ENCODE measurements around the gene DLX5.

Gene DLX5

DNA sequence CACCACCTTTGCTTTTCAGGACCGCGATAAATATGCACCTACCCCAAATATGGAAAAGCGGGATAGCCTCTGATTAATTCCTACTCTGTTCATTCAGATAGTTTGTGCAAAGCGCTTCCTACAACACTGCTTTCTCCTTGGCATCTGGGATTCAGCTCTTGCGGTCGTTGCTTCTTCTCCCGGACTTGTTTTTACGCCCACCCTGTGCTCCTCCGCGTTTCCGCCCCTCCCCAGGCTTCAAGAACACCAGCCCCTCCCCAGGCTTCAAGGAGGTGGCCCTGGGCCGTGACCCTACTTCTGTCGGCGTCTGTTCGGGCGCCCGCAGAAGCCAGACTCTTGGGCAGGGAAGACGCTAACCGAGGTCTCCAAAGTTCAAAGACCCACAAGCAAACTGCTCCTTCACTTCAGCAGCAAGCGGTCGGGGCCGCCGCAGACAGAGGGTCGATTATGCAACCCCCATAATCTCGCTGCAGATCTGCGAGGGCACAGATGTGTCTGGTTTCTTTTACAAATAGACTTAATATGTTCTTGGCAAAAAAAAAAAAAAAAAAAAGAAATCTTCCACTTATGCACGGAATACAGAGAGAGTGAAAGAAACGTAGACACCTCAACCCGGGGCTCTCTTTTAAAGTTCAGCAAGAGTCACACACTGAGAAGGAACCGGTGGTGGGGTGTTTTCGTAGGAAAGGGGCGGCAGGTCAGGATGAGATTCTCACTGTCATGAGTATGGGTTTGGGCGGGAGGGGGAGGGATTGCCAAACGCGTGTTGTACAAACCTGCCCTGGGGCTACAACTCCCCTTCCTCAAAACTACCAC lies 1.9 kb downstream of the DLX5 start:
- Mint-ChIP-seq H3K9me3 (no peaks in the 10 kb centered on the region), H3K4me3 (no peak overlapping the region), H3K4me1 (ENCODE audit: low read depth in 2 of 2) (peaks cover 35% of the 10 kb centered on the region in 2 donors), H3K27me3 (peaks cover 97 to 100% of the 10 kb centered on the region in 2 donors), H3K36me3 (ENCODE audit: insufficient read depth) (peaks cover 6% of the 10 kb centered on the region), H3K27ac (no peak overlapping the region)
- DNase-seq (no peak), ATAC-seq (replicated peaks) (no peak)

DNA sequence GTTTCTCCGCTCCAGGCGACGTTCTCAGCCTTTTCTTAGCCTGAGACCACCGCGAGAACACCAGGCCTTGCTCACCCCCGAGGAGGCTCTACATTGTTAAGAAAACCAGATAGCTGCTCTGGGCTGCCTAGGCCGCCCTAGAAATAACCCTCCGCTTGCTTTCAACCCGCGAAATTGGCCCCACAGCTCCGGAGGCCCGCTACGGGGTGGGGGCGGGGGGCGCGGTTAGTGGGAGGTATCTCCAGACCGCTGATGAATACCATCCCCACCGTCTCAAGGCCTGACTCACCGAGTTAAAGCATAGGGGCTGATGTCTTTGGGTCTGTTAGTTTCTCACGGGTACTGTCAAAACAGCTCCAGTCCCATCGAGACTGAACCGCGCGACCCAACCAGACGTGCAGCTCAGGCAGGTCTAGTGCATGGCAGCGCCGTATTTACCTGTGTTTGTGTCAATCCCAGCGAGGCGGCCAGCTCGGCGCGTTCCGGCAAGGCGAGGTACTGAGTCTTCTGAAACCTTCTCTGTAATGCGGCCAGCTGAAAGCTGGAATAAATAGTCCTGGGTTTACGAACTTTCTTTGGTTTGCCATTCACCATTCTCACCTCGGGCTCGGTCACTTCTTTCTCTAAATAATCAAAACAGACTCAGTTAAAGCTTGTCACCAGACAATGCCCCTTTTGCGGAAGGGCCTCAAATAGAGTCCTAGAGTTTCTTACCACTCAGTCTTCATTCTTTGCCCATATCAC lies 2.7 kb downstream of the DLX5 start:
- Mint-ChIP-seq H3K36me3 (ENCODE audit: insufficient read depth) (peaks cover 6% of the 10 kb centered on the region), H3K27me3 (peaks cover 97 to 100% of the 10 kb centered on the region in 2 donors)
- DNase-seq, result no peak

DNA sequence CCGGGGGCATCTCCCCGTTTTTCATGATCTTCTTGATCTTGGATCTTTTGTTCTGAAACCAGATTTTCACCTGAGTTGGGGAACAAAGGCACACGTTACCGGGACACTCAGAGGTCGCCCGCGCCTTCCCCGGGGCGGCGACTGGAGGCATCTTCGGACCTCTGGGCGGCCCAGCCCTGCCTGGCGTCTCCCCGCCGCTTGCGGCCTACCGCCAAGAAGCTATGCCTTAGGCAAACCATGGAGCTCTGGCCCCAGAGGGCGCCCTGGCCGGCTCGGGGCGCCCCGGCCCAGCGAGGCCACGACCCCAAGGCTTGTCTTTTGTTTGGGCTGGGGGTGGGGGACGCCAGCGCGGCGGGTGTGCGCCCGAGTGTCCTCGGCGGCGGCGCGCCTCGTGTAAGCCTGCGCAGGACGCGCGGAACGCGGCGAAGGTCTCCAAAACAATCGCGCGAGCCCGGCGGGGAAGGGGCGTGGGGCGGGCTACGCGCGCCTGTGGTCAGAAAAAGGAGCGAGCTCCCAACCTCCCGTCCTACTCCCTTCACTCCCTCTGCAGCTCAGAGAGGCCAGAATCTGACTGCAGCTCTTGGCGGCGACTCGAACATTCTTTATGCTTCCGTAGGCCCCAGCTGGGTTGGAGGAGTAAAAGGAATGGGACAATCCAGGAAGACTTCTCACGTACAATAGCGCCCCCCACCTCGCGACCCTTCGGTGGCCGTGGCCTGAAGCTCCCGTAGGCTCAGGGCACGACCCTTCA lies 3.5 kb downstream of the DLX5 start:
- DNase-seq, result no peak
- no peak overlapping the region for H3K27ac Mint-ChIP-seq
- no peak for ATAC-seq (replicated peaks)
- no peaks in the 10 kb centered on the region for H3K9me3 Mint-ChIP-seq
- peaks cover 6% of the 10 kb centered on the region for H3K36me3 Mint-ChIP-seq (ENCODE audit: insufficient read depth)
- peaks cover 24 to 34% of the 10 kb centered on the region in 2 donors for H3K4me1 Mint-ChIP-seq (ENCODE audit: low read depth in 2 of 2)
- peaks cover 97 to 100% of the 10 kb centered on the region in 2 donors for H3K27me3 Mint-ChIP-seq
- no peak overlapping the region for H3K4me3 Mint-ChIP-seq

More for the DNA sequence above, 2.7 kb downstream of the DLX5 start:
- Mint-ChIP-seq H3K4me3 (no peak overlapping the region), H3K9me3 (no peaks in the 10 kb centered on the region), H3K27ac (no peak overlapping the region), H3K4me1 (ENCODE audit: low read depth in 2 of 2) (peaks cover 27 to 36% of the 10 kb centered on the region in 2 donors)
- ATAC-seq (replicated peaks), result no peak

DNA sequence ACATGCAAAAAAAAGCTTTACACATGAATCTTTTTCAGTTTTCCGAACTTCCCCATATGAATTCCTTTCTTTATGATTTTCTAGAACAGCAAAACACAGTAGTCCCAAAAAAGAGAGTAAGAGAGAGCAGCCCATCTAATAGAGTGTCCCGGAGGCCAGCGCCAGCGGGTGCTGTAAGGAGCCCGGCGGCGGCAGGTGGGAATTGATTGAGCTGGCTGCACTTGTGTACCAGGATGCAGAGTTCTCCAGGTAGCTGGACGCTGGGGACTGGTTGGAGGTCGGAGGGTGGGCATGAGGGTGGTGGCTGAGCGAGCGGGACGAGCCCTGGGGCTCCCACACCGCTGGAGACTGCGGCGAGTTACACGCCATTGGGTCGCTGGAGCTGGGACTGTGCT lies 4.0 kb downstream of the DLX5 start:
- Mint-ChIP-seq H3K4me1 (ENCODE audit: low read depth in 2 of 2) (peaks cover 19 to 29% of the 10 kb centered on the region in 2 donors), H3K4me3 (no peak overlapping the region), H3K9me3 (no peaks in the 10 kb centered on the region), H3K27ac (no peak overlapping the region), H3K27me3 (peaks cover 97 to 100% of the 10 kb centered on the region in 2 donors), H3K36me3 (ENCODE audit: insufficient read depth) (peaks cover 6% of the 10 kb centered on the region)
- no peak for DNase-seq
- no peak for ATAC-seq (replicated peaks)

DNA sequence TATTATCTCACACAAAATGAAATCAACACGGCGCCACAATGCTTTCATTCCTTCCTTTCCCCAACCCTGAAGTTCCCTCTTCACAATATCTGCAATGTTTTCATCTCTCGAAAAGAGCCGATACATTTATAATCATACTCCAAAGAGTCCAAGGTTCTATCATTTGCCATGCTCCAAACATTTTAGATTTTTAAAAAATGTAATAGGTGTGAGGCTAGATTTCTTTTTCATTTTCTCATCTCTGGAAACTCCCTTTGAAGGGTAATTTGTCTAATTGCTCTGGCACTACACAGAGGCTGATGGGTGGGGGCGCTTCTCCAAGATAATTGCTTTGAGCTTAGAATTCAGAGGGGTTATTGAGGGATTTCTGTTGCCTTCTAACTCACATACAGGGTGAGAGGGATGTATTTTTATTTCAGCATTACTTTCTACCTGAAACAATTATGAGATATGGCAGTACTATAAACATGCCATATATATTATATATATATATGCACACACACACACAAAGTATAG lies 4.9 kb downstream of the DLX5 start:
- no peak overlapping the region for H3K4me3 Mint-ChIP-seq

DNA sequence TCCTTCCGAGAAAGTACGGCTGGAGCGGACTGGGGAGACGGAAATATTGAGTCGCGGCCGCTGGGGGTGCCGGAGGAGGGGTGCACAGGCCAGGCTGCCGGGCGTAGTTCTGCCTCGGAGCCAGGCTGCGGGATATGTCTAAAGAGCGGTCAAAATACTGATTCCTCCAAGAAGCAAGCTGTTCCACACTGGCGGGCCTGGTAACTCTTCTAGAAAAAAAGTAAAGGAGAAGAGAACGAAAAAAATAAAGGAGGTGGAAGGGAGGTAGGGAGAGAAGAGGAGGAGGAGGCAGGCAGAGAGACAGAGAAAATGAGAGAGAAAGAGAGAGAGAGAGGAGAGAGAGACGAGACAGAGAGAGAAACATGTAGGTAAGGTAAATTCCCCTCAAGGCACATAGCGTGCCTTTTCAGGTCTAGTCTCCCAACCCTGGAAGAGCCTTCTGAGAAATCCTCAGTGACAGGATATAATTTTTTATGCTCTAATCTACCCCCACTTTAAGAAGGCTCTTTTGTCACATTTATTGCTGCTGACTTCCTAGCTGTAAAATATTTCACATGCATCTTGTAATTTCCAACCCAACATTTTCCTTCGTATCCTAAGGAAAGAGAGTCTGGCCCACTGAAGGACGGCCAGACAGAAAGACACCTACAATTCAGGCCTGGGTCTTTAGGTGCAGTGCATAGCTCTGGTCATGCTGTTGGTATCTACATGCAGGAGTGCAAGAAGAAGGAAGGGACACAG lies 5.7 kb downstream of the DLX5 start:
- Mint-ChIP-seq H3K36me3 (ENCODE audit: insufficient read depth) (peaks cover 2% of the 10 kb centered on the region), H3K9me3 (no peaks in the 10 kb centered on the region), H3K27ac (no peak overlapping the region), H3K4me1 (ENCODE audit: low read depth in 2 of 2) (peaks cover 11 to 23% of the 10 kb centered on the region in 2 donors), H3K4me3 (no peak overlapping the region), H3K27me3 (peaks cover 95 to 100% of the 10 kb centered on the region in 2 donors)
- DNase-seq, result no peak
- no peak for ATAC-seq (replicated peaks)

More for the DNA sequence above, 4.9 kb downstream of the DLX5 start:
- Mint-ChIP-seq H3K27ac (no peak overlapping the region), H3K4me1 (ENCODE audit: low read depth in 2 of 2) (peaks cover 19 to 29% of the 10 kb centered on the region in 2 donors), H3K27me3 (peaks cover 95 to 100% of the 10 kb centered on the region in 2 donors), H3K36me3 (ENCODE audit: insufficient read depth) (peaks cover 6% of the 10 kb centered on the region), H3K9me3 (no peaks in the 10 kb centered on the region)
- DNase-seq (no peak), ATAC-seq (replicated peaks) (no peak)

DNA sequence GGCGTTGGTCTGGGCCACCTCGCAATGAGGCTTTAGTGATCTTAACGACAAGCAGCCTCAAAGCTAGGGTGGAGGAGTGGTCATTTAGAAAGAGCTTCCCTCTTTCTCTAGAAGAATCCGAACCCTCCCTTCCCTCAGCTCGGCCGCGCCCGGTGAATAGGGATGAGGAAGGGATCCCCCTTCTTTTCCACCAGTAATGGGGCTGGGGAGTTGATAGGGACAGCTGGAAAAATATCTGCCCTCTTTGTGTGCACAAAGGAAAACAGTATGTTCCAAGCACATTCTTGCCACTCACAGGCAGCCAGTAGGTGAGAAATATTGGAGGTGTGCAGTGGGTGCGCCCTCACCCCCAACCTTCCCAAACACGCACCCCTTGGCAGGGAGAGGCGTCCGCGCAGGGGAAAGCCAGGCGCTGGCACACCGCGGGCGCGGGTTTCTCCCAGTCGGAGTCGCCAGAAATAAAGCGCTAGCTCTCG lies 6.5 kb downstream of the DLX5 start:
- Mint-ChIP-seq H3K4me3 (no peak overlapping the region), H3K27ac (no peak overlapping the region), H3K27me3 (peaks cover 95 to 100% of the 10 kb centered on the region in 2 donors), H3K36me3 (ENCODE audit: insufficient read depth) (peaks cover 2% of the 10 kb centered on the region), H3K4me1 (ENCODE audit: low read depth in 2 of 2) (peaks cover 9 to 23% of the 10 kb centered on the region in 2 donors), H3K9me3 (no peaks in the 10 kb centered on the region)
- DNase-seq (no peak), ATAC-seq (replicated peaks) (no peak)

DNA sequence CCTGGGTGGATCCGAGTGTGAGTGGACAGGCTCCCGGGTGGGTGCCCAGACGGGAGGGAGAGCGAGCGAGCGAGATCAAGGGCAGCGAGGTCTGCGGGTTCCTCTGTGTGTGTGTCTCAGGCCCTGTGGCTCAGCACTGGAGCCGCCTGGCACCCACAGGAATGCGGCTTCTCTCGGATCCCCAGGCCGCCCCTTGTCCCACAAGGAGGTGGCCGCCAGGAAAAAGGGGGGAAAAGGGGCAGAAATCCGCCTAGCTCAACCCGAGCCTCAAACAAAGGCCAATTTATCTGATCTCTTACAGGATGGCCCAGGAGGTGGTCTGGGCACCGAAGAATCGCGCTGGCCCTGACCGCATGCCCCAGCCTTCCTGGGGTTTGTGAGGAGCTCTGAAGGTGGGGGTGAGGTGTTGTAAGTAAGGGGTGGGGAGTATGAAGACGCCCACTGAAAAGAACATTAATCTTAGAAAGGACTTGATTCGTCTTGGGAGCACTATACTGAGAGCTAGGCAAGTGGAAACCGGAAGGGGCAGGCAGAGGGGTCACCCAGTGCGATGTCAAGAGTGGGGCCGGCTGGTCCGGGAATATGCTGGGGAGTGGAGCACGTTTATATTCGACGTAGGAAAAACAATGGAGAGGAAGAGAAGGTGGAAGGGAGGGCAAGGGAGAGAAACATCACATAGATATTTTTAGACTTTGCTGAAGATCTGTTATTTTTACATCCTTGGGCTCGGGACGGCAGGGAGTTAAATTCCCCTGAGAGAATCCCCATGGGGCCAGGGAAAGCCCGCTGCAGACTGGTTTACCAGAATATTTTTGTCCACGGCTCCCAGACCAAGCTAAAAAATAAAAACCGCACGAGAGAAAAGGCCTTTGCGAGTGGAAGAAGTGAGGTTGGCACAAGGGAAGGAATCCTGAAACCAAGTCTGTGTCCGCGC lies 7.2 kb downstream of the DLX5 start:
- H3K4me3 Mint-ChIP-seq, result no peak overlapping the region
- H3K27ac Mint-ChIP-seq, result no peak overlapping the region
- DNase-seq (no peak), ATAC-seq (replicated peaks) (no peak)
- H3K36me3 Mint-ChIP-seq (ENCODE audit: insufficient read depth), result peaks cover 2% of the 10 kb centered on the region
- H3K27me3 Mint-ChIP-seq, result peaks cover 95 to 100% of the 10 kb centered on the region in 2 donors
- H3K9me3 Mint-ChIP-seq, result no peaks in the 10 kb centered on the region
- H3K4me1 Mint-ChIP-seq (ENCODE audit: low read depth in 2 of 2), result peaks cover 4 to 18% of the 10 kb centered on the region in 2 donors

DNA sequence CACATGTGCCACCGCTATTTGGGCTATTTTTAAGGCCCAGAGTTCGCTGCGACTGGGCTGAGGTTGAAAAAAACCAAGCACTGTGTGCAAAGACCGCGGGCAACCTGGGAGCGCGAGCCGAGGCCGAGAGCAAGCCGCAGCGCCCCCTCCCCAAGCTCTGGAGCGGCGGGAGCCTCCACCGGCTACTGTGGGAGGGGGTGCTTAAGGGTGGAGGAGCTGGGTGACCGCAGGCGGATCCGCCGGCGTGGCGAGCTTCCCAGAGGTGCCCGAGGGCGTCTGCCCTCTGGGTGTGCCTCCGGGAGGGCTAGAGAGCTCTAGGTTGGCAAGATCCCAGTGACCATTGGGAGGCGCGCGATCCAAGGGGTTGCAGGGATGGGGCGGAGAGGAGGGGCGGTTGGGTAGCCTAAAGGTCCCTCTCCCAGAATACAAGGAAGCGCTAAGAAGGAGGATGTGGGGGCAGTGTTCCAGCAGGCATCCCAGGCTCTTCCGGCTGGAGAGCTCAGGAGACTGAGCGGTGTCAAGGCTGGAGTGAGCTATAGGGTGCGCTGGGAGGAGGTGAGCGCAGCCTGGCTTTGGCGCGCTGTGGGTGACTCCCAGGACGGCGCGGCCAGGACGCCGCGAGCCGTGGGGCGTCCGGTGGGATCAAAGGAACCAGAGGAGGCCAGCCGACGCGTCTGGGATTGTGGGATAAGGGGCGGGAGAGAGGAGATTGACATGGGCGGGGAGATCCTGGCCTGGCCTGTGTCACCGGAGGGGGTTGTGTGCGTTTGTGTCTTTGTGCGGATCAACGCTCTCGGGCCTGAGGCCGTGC lies 8.0 kb downstream of the DLX5 start:
- H3K4me1 Mint-ChIP-seq (ENCODE audit: low read depth in 2 of 2), result peaks cover 0 to 15% of the 10 kb centered on the region in 2 donors
- DNase-seq, result no peak
- no peak overlapping the region for H3K27ac Mint-ChIP-seq
- no peak for ATAC-seq (replicated peaks)
- no peaks in the 10 kb centered on the region for H3K36me3 Mint-ChIP-seq (ENCODE audit: insufficient read depth)
- peaks cover 95 to 100% of the 10 kb centered on the region in 2 donors for H3K27me3 Mint-ChIP-seq
- no peaks in the 10 kb centered on the region for H3K9me3 Mint-ChIP-seq
- no peak overlapping the region for H3K4me3 Mint-ChIP-seq

DNA sequence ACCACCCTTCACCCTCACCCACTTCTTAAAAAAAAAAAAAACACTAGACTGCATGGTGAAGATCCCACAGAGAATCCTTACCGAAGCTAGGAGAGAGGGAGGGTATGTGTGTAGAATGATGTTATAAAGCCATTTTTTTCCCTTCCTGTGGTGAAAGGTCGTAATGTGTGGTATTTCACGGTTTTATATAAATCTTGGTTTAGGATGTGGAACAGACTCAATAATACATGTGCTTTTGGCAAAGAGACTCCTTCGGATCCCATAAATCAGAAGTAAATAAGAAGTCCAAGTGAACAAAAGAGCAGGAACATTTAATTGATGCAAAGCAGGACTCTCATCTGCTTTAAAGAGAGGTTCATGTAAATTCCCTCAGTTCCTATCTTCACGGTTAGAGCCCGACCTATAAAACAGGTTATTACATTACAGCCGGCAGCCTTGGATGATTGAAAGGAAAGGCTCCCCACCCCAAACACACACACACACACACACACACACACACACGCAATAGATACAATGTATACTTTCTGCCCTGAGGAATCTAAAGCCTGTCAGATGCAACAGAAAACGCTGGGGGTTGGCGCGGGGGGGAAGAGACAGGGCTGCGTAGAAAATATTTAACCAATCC lies 8.8 kb downstream of the DLX5 start:
- no peaks in the 10 kb centered on the region for H3K9me3 Mint-ChIP-seq
- no peaks in the 10 kb centered on the region for H3K36me3 Mint-ChIP-seq (ENCODE audit: insufficient read depth)
- H3K27me3 Mint-ChIP-seq, result peaks cover 99 to 100% of the 10 kb centered on the region in 2 donors
- no peak overlapping the region for H3K4me3 Mint-ChIP-seq
- ATAC-seq (replicated peaks), result no peak
- peaks cover 0 to 14% of the 10 kb centered on the region in 2 donors for H3K4me1 Mint-ChIP-seq (ENCODE audit: low read depth in 2 of 2)
- no peak overlapping the region for H3K27ac Mint-ChIP-seq
- DNase-seq, result no peak

DNA sequence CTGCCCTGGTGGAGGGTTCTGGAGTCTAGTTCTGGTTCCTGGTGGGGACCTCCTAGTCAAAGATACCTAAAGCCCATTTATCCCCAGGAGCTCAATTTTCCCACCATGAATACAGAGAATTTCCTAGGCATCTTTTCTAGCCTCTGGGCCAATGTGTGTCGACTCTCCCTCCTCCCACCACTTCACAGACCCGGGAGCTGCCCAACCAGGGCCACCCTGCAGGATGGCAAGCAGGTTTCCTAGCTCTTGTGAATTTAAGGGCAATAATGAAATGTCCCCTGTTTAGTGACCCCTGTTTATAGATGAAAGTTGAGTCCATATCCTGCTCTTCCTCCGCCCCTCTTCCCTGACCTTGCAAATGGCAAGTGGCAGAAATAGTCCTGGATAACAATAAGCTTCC lies 9.4 kb downstream of the DLX5 start:
- Mint-ChIP-seq H3K4me3 (no peak overlapping the region), H3K27me3 (peaks cover 96 to 99% of the 10 kb centered on the region in 2 donors), H3K4me1 (ENCODE audit: low read depth in 2 of 2) (peaks cover 0 to 12% of the 10 kb centered on the region in 2 donors), H3K9me3 (no peaks in the 10 kb centered on the region), H3K27ac (no peak overlapping the region), H3K36me3 (ENCODE audit: insufficient read depth) (no peaks in the 10 kb centered on the region)
- ATAC-seq (replicated peaks) (no peak), DNase-seq (no peak)
